GM19372 (cell line): ENCODE measurements around the gene GPR32.
"Not testable (repeated sequence)": the region's sequence is repeated elsewhere in the genome, so short reads cannot be mapped to it uniquely, and the experiment has no call there.

Experiments used
- ATAC-seq: cut with Tn5 transposase; IDR thresholded peaks from one replicate; pipeline ENCODE4 v1.9.1; 2021; ENCODE audit warnings: mild to moderate bottlenecking, low read depth, moderate library complexity; ENCODE audit not compliant: unreplicated experiment

The GPR32 gene

GRCh38 chr19:50770164-50770563 lies at the start of gene GPR32:
TSS of gene GPR32 (plus strand) at chr19:50770464. CDS start at chr19:50770601, 137 bp downstream.
- not testable (repeated sequence) for ATAC-seq

GRCh38 chr19:50720921-50721381 lies 49.3 kb upstream of the GPR32 start:
- no peak for ATAC-seq

GRCh38 chr19:50721441-50722137 lies 48.7 kb upstream of the GPR32 start:
- ATAC-seq: no peak

GRCh38 chr19:50722201-50723013 lies 47.9 kb upstream of the GPR32 start:
- no peak for ATAC-seq

- ATAC-seq: no peak
Measured at GRCh38 chr19:50723069-50723468, 47.2 kb upstream of the GPR32 start, which contains the start of gene CLEC11A. TSS of gene CLEC11A (plus strand) at chr19:50723364. CDS start at chr19:50723526, 162 bp downstream.

- ATAC-seq: no peak
Measured at GRCh38 chr19:50723735-50724521, 46.3 kb upstream of the GPR32 start.

- peak; percentile 80 for ATAC-seq
Measured at GRCh38 chr19:50724522-50725217, 45.6 kb upstream of the GPR32 start.

GRCh38 chr19:50725218-50725910 lies 44.9 kb upstream of the GPR32 start:
- ATAC-seq: no peak

GRCh38 chr19:50725911-50726230 lies 44.4 kb upstream of the GPR32 start:
- no peak for ATAC-seq

GRCh38 chr19:50728084-50728737 lies 42.1 kb upstream of the GPR32 start:
- no peak for ATAC-seq

GRCh38 chr19:50729894-50730293 lies 40.4 kb upstream of the GPR32 start:
- ATAC-seq: no peak

- ATAC-seq: no peak
Measured at GRCh38 chr19:50735869-50736268, 34.4 kb upstream of the GPR32 start.

GRCh38 chr19:50736338-50736737 lies 33.9 kb upstream of the GPR32 start:
- no peak for ATAC-seq

GRCh38 chr19:50739132-50739913 lies 30.9 kb upstream of the GPR32 start:
- no peak for ATAC-seq

- ATAC-seq: no peak
Measured at GRCh38 chr19:50739914-50740426, 30.3 kb upstream of the GPR32 start.

- ATAC-seq: no peak
Measured at GRCh38 chr19:50741179-50741933, 28.9 kb upstream of the GPR32 start.

- ATAC-seq: no peak
Measured at GRCh38 chr19:50743537-50743936, 26.7 kb upstream of the GPR32 start.

GRCh38 chr19:50745221-50745620 lies 25.0 kb upstream of the GPR32 start:
- no peak for ATAC-seq
